HG03378 (cell line): ENCODE measurements around the gene BIN1.
"Not testable (repeated sequence)": the region's sequence is repeated elsewhere in the genome, so short reads cannot be mapped to it uniquely, and the experiment has no call there.

ENCODE experiments used
- ATAC-seq: cut with Tn5 transposase; IDR thresholded peaks from one replicate; pipeline ENCODE4 v1.9.1; 2021; ENCODE audit warnings: mild to moderate bottlenecking, moderate library complexity; ENCODE audit not compliant: unreplicated experiment

The BIN1 gene

DNA sequence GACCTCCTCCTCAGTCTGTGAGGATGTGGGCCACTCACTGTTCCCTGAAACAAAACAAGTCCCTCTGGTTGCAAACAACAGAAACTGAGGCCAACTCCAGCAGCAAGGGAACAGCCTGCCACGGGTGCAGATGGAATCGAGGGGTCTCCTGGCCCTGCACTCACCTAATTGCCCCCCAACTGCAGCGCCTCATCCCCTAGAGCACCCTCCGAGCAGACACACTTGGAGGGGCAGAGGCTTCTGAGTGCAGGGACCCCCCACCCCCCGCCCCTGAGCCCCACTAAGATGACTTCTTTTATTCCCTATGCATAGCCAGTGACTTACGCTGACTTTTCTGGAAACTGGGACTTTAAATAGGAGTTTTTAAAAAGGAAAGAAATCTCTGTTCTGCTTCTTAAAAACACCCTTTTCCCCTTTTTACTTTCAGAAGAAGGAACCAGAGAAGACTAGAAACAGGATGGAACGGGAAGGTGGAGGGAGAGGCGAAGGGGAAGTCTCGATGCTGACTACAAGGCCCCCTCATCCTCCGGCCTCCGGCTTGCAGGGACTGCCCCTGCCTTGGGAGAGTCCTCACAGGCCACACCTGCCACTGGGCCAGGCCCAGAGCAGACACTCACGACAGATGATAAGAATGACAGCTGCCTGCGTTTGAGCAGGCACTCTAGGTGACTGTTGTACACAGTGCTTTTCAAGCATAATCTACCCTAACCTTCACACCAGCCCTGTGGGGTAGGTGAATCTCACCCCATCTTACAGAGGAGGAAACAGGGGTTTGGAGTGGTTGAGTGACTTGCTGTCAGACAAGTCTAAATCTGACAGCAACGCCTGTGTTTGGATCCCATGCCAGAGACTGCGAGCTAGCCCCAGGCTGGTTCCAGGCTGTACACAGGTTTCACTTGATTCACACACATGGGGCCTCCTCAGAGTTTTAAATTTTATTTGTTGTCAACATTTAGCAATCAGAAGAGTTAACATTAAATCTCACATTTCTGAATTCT, 28.2 kb upstream of the BIN1 start:
- no peak for ATAC-seq

DNA sequence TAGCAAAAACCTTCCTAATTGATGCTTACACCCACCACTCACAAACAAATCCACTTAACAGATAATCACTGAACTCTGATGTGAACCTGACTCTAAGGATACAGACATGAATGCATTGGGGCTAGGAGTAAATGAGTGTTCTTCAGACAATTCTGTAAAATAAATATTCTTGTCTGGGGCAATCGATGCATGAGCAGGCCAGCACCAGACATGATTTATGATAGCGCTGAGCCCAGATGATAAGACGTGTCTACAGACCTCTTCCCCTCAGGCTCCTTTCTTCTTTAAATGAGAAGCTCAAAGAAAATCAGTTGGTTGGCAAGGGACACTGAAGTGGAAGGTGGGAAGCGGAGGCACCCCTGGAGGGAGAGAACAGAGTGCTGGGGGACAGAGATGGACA, 27.3 kb upstream of the BIN1 start:
- no peak for ATAC-seq

DNA sequence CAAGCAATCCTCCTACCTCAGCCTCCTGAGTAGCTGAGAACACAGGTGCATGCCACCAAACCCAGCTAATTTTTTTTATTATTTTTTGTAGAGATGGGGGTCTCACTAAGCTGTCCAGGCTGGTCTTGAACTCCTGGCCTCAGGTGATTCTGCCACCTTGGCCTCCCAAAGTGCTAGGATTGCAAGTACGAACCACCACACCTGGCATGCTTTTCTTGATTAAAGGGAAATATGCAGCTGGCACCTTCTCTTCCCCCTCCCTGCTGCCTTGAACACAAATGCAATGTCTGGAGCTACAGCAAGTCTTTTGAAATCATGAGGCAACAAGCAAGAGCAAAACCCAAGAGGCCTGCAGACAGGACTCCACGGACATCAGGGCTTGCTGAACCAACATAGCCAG, 26.8 kb upstream of the BIN1 start:
- no peak for ATAC-seq

DNA sequence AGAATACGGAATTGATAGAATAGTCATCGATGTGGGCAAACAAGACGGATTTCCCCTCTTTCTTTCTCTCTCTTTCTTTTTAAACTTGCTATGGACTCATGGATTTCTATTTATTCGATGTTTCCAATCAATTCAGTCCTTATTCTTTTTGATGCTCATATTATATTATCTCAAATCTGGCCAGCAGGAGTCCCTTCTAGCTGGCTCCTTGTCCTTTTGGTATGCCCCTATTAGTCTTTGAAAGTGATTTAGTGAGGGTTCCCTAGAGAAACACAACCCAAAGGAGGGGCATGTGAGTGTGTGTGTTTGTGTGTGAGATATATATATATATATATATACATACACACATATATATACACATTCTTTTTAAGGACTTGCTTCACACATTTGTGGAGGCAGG, 23.5 kb upstream of the BIN1 start:
- no peak for ATAC-seq

DNA sequence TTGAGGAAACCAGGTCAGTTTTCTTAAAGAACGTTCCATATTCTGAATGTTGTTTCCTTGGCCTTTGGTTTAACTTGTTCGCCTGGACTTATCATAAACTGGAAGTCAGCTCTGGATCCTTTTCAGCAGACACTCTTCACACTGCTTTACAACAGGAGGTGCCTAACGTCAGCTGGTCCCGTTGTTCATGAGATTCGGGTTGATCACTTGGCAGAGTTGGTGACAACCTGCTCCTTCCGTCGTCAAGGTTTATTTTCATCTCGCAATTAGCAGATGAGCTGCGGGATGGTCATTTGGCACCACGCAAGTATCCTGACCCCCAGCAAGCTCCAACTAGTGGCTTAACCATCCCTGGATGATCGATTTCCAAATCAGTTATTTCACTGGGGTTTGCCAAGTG, 23.0 kb upstream of the BIN1 start:
- no peak for ATAC-seq

DNA sequence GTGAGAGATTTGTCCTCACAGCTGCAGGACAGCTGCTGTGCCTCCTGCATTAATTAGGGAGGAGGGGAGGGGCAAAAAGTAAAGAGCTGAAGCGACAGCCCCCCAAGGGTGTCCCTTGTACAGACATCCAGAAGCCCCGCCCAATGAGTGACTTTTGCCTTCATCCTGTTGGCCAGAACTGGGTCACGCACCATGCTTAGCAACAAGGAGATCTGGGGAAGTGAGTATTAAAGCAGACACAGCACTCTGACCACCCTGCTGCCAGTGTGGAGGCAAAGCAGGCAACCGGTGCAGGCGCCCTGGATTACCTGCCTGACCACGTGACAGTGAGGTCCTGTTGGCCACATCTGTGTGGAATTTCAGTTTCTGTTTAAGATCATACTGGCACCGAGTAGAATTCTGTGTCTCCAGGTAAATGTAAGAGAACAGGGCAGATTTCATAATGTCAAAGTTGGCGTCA, 21.5 kb upstream of the BIN1 start:
- peak; percentile 98 for ATAC-seq

DNA sequence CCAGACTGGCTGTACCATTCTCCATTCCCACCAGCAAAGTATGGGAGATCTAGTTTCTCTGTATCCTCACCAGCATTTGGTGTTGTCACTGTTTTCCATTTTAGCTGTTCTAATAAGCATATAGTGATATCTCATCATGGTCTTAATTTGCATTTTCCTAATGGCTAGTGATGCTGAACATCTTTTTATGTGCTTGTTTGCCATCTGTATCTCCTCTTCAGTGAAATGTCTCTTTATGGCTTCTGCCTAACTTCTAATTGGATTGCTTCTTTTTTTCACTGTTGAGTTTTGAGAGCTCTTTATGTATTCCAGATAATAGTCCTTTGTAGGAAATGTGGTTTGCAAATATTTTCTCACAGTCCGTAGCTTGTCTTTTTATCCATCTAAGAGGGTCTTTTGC, 18.9 kb upstream of the BIN1 start:
- ATAC-seq = no peak

DNA sequence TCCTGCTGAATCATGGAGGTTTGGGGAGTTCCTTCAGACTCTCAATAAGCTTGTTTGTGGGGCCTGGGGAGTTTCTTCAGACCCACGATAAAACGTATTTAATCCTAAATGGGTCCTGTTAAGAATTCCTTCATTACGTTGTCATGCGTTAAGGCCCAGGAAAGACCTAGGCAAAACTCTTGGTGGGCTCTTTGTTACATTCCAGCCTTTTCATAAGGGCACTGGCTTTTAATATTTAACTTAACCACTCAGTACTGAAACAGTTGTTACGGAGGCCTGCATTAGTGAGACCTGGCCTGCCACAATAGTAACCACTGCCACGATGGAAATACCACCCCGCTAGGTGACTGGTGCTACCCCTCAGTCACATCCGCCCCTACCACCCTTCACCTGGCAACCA, 17.5 kb upstream of the BIN1 start:
- no peak for ATAC-seq

DNA sequence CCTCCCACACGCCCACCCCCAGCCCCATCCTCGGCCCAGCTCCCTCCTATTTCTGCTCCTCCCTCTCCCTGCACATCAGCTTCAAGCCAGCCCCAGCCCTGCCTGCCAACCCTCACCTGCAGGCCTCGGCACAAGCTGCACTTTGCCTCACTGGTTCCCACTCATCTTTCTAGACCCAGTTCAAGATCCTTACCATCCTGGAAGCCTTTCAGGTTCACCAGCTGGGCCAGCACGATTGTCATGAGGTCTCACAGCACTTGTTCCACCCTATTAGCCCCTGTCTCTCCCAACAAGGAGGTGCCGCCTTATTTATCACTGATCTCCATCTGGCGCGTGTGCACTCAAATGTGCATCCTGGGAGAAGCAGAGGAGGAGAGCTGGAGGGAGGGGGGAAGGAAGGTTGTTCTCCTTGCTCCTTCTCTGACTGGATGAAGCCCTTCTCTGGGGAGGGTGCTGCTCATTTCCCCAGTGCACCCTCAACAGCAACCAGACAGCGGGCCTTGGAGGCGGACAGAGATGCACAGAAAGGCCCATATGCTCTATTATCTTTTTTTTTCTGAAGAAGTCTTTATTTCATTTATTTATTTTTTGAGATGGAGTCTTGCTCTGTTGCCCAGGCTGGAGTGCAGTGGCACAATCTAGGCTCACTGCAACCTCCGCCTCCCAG, 15.5 kb upstream of the BIN1 start:
- ATAC-seq = no peak

DNA sequence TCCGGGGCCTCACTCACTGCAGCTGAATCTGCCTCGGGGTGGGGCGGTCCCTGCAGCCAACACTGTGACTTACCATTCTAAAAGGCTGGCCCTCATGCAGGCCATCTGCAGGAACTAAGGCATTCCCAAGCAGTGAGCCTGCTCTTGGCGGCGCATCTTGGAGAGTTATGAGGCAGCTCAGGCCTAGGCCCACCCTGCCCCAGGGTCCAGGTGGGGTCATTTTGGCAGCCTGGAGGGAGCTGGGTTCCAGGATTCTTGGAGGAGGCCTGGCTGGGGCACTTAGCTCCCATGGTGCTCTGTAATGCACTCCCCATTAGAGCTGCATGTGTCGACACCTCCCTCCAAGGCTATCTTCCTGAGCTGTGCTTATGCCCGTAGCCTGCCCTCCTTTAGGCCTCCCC, 14.8 kb upstream of the BIN1 start:
- no peak for ATAC-seq

DNA sequence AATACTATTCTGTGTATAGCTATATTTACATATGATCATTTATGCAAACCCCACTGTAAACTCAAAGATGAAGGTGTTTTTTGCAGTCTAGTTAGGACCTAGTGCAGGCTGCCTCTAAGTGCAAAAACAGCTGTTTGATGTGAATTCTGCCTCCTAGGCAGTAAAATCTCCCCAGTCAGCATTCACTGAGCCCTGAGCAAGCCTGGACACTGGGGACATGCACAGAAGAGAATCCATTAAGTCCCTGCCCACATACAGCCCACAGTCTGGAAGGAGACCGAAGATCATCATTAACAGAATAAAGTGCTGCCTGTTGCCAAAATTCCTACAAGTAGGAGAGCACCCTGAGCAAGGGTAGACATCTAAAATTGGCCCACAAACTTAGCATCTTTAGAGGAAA, 14.4 kb upstream of the BIN1 start:
- ATAC-seq = no peak

DNA sequence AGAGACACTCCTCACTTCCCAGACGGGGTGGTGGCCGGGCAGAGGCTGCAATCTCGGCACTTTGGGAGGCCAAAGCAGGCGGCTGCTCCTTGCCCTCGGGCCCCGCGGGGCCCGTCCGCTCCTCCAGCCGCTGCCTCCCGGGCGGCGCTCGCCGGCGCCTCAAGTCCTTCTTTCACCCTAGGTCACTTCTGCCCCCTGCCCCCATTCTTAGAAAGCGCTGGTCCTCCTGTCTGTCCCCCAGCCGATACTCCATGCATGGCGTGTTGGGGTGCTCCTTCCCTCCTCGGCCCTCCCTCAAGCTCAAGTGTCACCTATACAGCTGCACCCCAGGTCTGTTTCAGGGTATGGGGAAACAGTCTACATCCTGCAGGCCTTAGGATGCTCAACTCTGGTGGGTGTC, 13.5 kb upstream of the BIN1 start:
- not testable (repeated sequence) for ATAC-seq

DNA sequence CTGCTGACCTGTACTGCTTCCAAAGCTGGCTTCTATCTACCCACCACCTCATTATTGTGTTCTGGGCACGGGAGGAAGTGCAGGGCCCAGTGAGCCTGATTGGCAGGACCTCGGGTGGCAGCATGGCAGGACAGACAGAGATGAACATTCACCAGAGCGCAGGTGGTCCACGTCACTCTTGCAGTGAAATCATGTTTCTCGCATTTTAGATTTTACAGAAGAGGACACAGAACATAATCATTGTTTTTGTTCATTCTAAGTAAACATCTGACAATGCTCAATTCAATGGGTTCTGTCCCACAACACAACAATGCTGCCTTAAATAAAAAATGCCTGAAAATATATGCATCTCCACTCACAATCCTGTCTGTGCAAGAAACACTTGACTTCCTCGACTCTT, 11.5 kb upstream of the BIN1 start:
- ATAC-seq = no peak

DNA sequence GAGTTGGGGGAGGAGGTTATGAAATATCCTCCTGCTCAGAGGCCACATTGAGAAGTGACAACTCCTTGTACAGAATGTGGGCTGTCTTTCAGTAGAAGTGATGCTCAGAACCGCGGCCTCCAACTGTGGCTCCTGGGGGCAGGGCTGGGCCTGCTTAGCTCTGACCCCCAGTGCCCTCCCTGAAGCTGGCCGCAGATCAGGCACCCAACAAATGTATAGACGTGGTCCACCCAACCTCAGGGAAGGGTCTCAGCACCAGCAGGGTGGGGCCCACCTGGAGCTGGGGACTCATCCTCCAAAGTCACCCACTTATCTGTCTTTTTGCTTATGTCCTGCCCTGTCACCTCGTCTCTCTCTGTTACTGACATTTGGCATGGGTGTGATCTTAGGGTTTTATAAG, 11.1 kb upstream of the BIN1 start:
- ATAC-seq = no peak

DNA sequence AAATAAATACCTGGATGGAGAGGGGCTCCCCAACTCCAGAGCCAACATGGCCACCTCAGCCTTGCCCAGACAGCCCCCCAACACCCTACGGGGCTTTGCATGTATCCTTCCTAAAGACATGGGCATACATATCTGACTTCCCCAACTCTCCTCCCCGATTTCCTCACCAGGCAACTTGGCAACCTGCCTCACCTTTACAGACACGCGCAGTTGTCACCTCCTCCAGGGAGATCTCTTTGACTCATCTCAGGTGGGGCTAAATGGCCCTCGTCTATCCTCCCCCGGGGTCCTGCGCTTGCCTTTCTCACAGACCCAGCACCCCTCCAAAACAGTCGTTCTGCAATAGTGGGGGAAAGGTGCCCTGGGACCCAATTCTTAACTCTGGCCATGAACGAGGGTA, 10.6 kb upstream of the BIN1 start:
- no peak for ATAC-seq

DNA sequence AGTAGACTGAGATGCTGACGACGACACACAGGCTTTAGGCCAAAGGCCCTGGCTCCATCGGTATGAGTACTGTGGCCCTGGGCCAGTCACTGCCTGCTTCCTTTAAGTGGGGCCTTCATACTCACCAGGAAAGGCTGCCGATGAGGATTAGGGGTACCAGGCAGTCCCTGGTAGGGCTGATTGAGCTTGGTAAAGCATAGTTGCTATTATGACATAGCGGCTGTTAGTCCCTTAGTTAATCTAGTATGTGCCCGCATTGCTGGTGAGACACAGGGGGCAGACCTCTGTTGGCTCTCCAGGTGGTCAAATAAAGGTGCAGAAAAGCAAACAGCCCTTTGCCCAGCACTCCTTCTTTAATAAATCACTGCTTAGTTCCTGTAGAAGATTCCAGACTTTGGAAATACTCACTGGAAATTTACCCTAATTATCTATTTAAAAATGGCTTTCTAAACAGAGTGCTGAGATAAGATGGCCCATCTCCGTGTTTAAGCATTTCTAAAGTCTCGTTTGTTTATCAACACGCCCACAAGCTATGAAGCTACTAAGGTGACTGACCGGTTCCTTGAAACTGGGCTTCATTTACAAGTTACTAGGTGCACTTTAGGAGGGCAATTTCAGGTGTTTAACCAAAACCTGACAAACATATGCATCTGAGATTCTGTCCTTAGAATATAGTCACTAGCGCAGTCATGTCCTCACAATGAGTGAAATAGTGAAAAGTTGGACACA, 8.7 kb upstream of the BIN1 start:
- no peak for ATAC-seq

DNA sequence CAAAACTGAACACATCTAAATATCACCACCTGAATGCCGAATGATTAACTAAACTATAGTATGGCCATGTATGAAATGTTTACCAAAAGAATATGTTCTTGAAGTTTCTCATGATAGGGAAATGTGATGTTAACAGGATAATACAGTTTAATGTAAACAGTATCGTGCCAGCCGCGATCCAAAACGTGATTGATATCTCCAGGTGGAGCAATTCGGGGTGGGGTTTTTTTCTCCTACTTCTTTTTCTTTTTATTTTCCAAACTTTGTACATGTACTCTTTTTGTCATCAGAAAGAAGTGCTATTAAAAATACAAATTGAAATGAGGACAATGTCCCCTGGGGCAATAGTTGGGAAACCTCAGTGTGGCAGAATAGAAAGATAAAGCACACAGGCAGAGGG, 4.0 kb upstream of the BIN1 start:
- no peak for ATAC-seq

DNA sequence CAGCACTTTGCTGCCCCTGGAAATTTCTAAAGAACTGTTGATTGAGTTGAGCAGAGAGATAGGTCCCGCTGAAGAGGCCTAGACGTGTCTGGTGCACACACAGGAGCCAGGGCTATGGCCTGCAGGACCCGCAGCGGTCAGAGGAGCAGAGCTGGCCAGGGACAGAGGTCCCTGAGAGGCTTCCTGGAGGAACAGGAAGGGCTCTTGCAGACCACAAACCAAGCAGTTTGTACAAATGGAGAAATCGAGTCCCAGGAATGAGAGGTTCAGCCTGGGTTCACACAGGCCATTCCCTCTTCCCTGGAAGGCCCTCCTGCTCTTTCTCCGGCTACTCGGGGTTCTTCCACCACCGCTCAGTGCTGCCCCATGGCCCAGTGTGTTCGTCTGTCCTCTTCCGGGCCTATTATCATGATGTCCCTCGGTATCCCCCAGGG, 1.2 kb upstream of the BIN1 start:
- ATAC-seq = no peak

DNA sequence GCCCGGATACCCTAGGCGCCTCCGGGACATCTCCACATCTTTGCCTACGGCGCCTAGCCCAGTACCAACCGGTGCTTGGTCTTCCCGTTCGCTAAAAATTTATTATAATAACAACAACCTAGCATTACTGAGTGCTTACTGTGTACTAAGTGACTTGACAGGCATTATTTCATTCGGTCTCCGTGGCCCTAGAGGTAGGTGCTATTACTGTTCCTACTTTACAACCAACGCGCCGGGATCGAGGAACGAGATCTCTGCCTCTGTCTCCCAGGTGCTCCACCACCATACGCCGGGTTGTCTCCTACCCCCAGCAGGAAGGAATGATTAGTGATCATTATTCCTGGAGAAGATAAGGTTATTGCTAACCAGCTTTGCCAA, 657 bp upstream of the BIN1 start:
- ATAC-seq = peak; percentile 24

DNA sequence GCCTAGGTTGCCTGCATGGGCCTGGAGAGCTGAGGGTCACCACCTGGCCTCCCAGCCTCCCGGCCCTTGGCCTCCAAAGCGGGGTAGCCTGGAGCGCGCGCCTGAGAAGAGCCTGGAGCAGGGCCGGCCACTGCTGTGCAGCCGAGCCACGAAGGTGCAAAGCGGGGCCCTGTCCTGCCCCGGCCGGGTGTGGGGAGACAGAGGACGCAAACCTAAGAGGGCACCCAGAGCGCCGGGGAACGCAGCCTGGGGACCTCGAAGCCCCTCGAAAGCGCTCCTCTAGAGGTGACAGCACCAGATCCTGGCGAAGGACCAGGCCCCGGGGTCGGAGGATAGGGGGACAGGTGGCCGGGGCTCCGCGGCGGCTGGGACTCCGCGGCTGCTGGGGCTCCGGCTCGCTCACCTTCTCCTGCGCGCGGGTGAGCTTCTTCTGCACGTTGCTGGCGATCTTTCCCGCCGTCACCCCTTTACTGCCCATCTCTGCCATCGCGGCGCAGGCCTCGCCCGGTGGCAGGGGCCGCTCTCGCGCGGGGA, 430 bp downstream of the BIN1 start:
- peak; percentile 9 for ATAC-seq
